Heart left ventricle (tissue), 13 donors: Measurements from ENCODE around the gene GABRR1.

Experiments used
- CTCF ChIP-seq, 12 donors: fragments of 200-600 bp; sonication (generic) in 4 of 12; IDR thresholded peaks; one replicate each; pipeline versions ENCODE4 v1.5.0 to v1.8.0; 2018 to 2022; ENCODE audit warnings: antibody characterized with exemption in 12 of 12, mild to moderate bottlenecking in 5 of 12
- POLR2A ChIP-seq, 2 donors: fragments of 450-650 bp; IDR thresholded peaks; one replicate each; pipeline ENCODE4 v1.6.1; 2017; ENCODE audit warnings: antibody characterized with exemption in 2 of 2, mild to moderate bottlenecking in 2 of 2, moderate library complexity in 2 of 2
- donor health status: ischemic (EF 13 %, LVEDD 7.1; RV severe dilation, severe dysfunction).
- donor health status: DM: no; HTN: yes; CAD: no.
- donor health status: DM: no; HTN: no; CAD: no.
- donor health status: ischemic (EF 25% LVEDD 6.9; RV normal size, moderate dysfunction).
- donor health status: ischemic (EF 25% LVEDD 5.7; RV mildly dilated, moderate dysfunction).
- donor health status: ischemic (EF 35%, LVEDD 5.7; RV mildly dilated, moderate dysfunction).
- donor health status: nonischemic (EF 11% LVEDD 7.7; RV severe dilation, severe dysfunction).
- donor health status: DM: yes; HTN: yes; CAD: no.
- donor health status: PGD.
- donor health status: ischemic (EF 29% LVEDD 5.4; RV normal size, mild dysfunction).
- donor health status: nonischemic (EF 23%, LVEDD 6.1; RV moderate dilation, normal function).

GRCh38 chr6:89145956-89146717 is 71.0 kb downstream of the GABRR1 start, which contains the start of gene PM20D2:
- TF ChIP-seq CTCF (IDR thresholded peaks at IDR 0.05): no peak
- peak; percentile 2 to 64 for TF ChIP-seq POLR2A (IDR thresholded peaks at IDR 0.05)
